ENCODE measurements around the gene BRD2. TPM values are rescaled to one million over a fixed set of nuclear protein-coding genes. Genes with fewer than 3 reads are reported as not detected.
A peak's percentile ranks its signal among the peaks of the same experiment; 100 is the strongest.

Gene BRD2
- total and polyA plus RNA-seq, 9 of the 15 experiments (the other 6 are each of a cell fraction or from before 2014, with no cell fraction given) = 19.0 to 252 (median 181) TPM

DNA sequence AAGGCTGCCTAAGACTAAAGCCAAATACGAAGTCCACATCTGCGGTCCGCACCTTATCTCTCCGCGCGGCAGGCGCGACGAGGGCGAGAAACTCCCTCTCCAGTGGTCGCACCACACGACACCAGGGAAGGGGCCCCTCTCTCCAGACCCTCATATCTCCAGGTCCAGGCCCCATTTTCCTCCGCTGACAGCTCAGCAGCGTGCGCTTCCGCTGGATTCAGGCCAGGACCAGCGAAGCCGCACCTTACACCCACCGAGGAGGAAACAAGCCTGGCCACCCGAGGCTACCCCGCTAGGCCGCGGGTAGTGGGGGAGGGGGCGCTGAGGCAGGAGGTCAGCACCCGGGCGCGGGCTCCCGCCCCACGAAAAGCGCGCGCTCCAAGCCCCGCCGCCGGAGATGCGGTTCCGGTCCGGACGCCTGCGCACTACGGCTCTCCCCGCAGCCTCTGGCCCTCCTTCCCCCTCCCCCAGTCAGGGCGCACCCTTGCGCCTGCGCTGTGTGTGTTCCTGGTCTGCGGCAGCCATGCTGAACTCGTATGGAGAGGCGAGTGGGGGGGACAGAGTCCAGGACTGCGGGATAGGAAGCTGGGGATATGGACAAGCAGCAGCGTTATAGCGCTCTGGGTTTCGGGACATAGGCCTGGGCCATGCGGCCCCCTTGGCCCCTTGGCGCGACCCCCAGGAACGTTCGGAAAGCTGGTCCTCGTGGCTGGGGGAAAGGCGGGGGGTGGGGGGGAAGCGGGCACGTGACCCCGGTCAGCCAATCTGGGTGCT, at the start of gene BRD2 (continued):
- TF ChIP-seq IRF9 (tag; IDR thresholded peaks at IDR 0.05) = no peak
- TF ChIP-seq PHB2 (IDR thresholded peaks at IDR 0.05; ENCODE audit: low read depth) = no peak
- TF ChIP-seq, protein P1, sequence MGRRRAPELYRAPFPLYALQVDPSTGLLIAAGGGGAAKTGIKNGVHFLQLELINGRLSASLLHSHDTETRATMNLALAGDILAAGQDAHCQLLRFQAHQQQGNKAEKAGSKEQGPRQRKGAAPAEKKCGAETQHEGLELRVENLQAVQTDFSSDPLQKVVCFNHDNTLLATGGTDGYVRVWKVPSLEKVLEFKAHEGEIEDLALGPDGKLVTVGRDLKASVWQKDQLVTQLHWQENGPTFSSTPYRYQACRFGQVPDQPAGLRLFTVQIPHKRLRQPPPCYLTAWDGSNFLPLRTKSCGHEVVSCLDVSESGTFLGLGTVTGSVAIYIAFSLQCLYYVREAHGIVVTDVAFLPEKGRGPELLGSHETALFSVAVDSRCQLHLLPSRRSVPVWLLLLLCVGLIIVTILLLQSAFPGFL (CRISPR knock-in tag; IDR thresholded peaks at IDR 0.05) = no peak
- peak; percentile 82 for TF ChIP-seq POLR2A (conservative IDR thresholded peaks at IDR 0.05)
- peak; percentile 63; the same call in 1 of the 2 replicates for TF ChIP-seq CREM (IDR thresholded peaks at IDR 0.05; ENCODE audit: low read depth)
- no peak for TF ChIP-seq STAT6 (CRISPR knock-in tag; IDR thresholded peaks at IDR 0.05)
- peak; percentile 61 for TF ChIP-seq BCOR (IDR thresholded peaks at IDR 0.05)
- no peak; the same call in 1 of the 2 replicates for TF ChIP-seq KLF6 (CRISPR knock-in tag; IDR thresholded peaks at IDR 0.05; ENCODE audit: borderline replicate concordance)
- TF ChIP-seq ZZZ3 (IDR thresholded peaks at IDR 0.05) = no peak
- TF ChIP-seq CHD2 (IDR thresholded peaks at IDR 0.05; ENCODE audit: low read depth, low read length) = peak; percentile 51; the same call in 1 of the 2 replicates
- no peak for TF ChIP-seq PPARD (CRISPR knock-in tag; IDR thresholded peaks at IDR 0.05)
- no peak for TF ChIP-seq NONO (IDR thresholded peaks at IDR 0.05; ENCODE audit: low read depth in 2 of 2, low read length in 1 of 2)
- TF ChIP-seq, protein P2, sequence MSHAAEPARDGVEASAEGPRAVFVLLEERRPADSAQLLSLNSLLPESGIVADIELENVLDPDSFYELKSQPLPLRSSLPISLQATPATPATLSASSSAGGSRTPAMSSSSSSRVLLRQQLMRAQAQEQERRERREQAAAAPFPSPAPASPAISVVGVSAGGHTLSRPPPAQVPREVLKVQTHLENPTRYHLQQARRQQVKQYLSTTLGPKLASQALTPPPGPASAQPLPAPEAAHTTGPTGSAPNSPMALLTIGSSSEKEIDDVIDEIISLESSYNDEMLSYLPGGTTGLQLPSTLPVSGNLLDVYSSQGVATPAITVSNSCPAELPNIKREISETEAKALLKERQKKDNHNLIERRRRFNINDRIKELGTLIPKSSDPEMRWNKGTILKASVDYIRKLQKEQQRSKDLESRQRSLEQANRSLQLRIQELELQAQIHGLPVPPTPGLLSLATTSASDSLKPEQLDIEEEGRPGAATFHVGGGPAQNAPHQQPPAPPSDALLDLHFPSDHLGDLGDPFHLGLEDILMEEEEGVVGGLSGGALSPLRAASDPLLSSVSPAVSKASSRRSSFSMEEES (CRISPR knock-in tag; IDR thresholded peaks at IDR 0.05) = peak; percentile 93
- TF ChIP-seq ZNF347 (CRISPR knock-in tag; IDR thresholded peaks at IDR 0.05; ENCODE audit: low read depth) = no peak
- TF ChIP-seq CBX8 (IDR thresholded peaks at IDR 0.05; ENCODE audit: borderline replicate concordance, extremely low read depth, low read depth, low read length, poor library complexity, severe bottlenecking) = no peak
- TF ChIP-seq POLR2AphosphoS5 (IDR thresholded peaks at IDR 0.05; ENCODE audit: control insufficient read depth, insufficient read depth, low read depth, low read length) = peak; percentile 55; the same call in 1 of the 2 replicates
- peak; percentile 94 for TF ChIP-seq RBBP5 (IDR thresholded peaks at IDR 0.05; ENCODE audit: borderline replicate concordance, insufficient read depth, low read length, poor library complexity, severe bottlenecking)
- TF ChIP-seq ZHX1 (conservative IDR thresholded peaks at IDR 0.05; ENCODE audit: low read length) = no peak

All from K562 (cell line).